C4-2B (cell line): Measurements from ENCODE around the gene ANKRD34A.

Experiments used
- ZFX ChIP-seq: fragments of 450-650 bp; IDR thresholded peaks from 2 replicates; pipeline ENCODE4 v1.6.1; 2017
- TF ChIP-seq, protein P1 (sequence below): fragments of 450-650 bp; conservative IDR thresholded peaks from 2 replicates; pipeline ENCODE4 v1.5.1; 2017; ENCODE audit warnings: mild to moderate bottlenecking

DNA sequence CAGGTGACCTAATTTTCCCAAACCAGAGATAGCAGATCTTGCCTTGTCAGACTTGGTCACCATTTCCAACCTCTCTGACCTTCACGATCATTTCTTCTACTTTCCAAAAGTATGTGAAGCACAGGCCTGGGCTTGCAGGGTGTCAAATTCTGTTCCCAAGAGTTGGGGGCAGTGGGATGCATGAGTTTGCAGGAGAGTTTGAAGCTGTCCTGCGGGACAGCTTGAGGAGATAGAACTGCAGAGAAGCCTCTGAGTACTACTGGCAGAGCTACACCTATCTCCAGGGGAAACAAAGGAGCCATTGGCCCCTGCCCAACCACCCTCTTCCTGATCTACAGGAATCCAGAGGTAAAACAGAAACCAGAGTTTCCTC is 20.7 kb upstream of the ANKRD34A start:
- TF ChIP-seq, protein P1, sequence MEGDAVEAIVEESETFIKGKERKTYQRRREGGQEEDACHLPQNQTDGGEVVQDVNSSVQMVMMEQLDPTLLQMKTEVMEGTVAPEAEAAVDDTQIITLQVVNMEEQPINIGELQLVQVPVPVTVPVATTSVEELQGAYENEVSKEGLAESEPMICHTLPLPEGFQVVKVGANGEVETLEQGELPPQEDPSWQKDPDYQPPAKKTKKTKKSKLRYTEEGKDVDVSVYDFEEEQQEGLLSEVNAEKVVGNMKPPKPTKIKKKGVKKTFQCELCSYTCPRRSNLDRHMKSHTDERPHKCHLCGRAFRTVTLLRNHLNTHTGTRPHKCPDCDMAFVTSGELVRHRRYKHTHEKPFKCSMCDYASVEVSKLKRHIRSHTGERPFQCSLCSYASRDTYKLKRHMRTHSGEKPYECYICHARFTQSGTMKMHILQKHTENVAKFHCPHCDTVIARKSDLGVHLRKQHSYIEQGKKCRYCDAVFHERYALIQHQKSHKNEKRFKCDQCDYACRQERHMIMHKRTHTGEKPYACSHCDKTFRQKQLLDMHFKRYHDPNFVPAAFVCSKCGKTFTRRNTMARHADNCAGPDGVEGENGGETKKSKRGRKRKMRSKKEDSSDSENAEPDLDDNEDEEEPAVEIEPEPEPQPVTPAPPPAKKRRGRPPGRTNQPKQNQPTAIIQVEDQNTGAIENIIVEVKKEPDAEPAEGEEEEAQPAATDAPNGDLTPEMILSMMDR = no peak
- TF ChIP-seq ZFX = no peak
